LNCAP (cell line): Measurements from ENCODE around the gene KCNJ10.

Source experiments
- TF ChIP-seq, protein P1 (sequence below): fragments of 450-650 bp; IDR thresholded peaks from 2 replicates; pipeline ENCODE4 v1.5.1; 2017; ENCODE audit warnings: mild to moderate bottlenecking

KCNJ10 gene

DNA sequence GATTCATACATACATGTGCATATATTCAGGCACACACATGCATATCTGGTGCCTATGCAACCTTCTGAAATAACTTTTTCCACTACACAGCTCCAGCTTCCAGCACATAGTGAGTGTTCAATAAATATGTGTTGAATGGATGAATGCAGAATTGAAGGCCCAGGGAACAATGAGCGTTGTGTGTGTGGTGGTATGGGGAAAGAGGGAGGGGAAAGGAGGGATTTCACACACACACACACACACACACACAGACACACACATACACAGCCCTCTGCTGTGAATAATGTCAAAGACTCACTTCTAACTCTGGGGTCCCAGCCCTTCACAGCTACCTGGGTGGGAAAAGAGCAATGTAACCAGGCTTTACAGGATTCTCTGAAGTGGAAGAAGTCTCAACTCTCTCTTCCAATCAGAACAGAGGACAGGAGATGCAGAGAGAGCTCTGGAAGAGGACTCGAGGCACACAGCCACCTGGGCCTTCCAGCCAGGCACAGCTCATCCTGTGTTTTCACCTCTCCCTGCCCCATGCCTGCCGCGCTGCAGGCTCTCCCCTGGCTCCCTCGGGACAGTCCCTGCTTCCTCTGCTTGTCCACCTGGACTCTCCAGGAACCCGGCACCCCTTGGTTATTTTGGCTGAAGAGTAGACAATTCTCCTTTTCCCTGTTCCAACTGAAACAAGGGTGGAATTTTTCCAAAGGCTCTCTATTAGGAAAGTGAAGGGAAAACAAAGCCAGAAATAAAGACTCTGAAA is 33.9 kb upstream of the KCNJ10 start:
- TF ChIP-seq, protein P1, sequence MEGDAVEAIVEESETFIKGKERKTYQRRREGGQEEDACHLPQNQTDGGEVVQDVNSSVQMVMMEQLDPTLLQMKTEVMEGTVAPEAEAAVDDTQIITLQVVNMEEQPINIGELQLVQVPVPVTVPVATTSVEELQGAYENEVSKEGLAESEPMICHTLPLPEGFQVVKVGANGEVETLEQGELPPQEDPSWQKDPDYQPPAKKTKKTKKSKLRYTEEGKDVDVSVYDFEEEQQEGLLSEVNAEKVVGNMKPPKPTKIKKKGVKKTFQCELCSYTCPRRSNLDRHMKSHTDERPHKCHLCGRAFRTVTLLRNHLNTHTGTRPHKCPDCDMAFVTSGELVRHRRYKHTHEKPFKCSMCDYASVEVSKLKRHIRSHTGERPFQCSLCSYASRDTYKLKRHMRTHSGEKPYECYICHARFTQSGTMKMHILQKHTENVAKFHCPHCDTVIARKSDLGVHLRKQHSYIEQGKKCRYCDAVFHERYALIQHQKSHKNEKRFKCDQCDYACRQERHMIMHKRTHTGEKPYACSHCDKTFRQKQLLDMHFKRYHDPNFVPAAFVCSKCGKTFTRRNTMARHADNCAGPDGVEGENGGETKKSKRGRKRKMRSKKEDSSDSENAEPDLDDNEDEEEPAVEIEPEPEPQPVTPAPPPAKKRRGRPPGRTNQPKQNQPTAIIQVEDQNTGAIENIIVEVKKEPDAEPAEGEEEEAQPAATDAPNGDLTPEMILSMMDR, result no peak

DNA sequence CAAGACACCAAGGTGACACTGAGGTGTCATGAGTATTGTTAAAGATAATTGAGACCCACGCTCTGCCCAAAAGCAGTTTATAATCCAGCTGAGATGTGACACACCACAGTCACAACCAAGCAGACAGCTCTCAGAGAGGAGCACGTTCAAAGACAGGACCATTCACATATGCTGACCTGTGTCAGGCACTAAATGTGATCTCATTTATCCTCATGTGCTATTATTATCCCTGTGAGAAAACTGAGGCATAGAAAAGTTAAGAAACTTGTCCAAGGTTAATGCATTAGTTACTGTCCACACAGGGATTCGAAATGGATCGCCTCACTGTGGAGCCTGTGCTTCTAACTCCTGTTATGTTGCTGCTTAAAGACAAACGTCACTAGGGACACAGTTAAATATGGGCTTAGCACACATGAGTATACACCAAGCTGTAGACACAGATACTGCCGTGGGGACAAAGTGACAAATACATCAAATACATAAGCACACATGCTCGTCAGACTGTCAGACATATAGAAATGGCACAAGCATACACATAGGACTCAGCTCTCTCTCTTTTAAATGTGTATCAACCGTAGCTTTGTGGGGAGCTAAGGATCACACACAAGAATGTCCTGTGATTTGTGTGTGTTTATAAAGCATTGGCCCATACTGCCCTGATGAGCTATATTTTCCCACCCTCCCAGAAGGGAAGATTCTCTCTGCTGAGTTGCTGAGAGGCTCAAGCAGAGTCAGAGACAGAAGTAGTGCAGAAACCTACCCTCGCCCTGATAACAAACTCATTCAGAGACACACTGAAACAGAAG is 32.0 kb upstream of the KCNJ10 start:
- TF ChIP-seq, protein P1, result no peak

DNA sequence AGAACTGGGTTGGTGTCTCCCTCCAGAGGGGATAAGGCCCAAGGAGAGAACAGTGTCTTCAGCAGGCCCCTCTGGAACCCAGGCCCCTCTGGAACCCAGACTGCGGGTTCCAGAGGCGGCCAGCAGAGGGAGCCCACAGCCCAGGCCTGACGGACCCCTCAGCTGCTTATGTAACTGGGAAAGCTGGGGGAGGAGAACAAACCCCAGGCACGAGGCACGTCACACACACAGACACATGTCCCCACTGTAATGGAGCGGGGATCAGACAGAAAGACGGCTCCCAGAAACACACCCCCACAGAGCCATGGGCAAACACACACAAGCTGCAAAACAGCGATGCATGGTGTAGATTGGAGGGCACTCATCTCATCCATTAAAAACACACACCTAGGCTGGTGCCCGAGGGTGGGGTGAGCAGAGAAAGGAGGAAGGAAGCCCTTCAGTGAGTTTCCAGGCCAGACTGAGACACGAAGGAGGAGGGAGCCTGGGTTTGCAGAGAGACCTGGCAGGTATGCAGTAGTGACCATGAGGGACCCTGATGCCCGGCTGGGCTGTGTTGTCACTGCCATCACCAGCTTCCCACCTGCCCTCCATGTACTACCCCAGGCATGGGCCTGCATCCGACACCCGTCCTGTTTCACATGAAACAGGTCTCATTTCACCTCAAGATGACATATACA is 31.2 kb upstream of the KCNJ10 start:
- TF ChIP-seq, protein P1, result peak; percentile 100

DNA sequence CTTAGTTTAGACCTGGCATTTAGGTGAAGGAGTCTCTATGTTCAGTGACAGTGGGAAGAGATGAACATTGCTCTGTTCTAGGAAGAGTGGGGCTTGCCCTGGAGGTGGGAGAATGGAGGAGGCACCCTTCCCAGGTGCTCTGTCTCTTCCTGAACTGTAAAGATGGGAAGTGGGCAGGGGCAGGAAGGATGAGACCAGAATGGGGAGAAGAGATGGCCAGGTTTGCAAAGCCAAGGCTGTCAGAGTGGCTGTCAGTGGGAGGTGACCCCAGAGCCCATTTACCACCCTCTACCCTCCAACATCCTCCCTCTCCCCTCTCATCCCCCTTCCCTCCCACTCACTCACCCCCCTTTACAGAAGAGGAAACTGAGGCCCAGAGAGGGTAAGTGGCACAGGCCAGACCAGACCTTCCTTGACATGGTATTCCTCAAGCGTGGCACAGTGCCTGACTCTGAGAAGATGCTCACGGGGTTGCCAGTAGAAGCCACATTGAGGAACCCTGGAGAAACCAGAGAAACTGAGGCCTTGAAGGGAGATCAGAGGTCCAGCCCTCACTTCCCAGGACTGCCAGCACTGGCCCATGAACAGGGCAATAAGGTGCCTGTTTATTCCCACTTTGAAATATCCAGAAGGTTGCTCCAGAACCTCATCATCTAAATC is 29.9 kb upstream of the KCNJ10 start:
- TF ChIP-seq, protein P1, result no peak

DNA sequence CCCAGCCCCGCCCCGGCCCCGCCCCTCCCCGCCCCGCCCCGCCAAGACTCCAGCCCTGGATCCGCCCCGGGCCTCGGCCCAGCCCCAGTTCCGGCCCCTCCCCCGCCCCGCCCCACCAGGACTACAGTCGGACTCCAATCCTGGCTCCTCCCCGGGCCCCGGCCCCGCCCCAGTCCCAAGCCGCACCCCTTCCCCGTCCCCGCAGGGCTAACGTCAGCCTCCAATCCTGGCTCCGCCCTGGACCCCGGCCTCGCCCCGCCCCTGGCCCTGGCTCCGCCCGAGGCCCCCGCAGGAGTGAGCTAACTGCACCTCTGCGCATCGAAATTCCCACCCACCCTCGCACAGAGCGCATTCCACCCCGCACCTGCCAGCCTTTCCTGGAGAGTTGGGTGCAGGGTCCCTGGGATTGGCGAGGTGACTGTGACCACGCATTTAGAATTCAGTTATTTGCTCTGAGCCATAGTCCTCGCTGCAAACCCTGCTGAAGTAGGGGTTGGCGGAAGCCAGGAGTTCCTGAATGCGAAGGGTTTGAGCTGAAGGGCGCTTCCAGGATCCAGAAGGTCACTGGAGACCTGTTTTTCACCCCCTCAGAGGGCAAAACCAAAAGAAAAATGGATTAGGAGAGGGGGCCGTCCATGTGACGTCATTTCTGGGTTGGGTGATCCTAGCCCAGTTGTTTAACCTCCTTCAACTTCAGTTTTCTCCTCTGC is 29.0 kb upstream of the KCNJ10 start:
- TF ChIP-seq, protein P1, result no peak

DNA sequence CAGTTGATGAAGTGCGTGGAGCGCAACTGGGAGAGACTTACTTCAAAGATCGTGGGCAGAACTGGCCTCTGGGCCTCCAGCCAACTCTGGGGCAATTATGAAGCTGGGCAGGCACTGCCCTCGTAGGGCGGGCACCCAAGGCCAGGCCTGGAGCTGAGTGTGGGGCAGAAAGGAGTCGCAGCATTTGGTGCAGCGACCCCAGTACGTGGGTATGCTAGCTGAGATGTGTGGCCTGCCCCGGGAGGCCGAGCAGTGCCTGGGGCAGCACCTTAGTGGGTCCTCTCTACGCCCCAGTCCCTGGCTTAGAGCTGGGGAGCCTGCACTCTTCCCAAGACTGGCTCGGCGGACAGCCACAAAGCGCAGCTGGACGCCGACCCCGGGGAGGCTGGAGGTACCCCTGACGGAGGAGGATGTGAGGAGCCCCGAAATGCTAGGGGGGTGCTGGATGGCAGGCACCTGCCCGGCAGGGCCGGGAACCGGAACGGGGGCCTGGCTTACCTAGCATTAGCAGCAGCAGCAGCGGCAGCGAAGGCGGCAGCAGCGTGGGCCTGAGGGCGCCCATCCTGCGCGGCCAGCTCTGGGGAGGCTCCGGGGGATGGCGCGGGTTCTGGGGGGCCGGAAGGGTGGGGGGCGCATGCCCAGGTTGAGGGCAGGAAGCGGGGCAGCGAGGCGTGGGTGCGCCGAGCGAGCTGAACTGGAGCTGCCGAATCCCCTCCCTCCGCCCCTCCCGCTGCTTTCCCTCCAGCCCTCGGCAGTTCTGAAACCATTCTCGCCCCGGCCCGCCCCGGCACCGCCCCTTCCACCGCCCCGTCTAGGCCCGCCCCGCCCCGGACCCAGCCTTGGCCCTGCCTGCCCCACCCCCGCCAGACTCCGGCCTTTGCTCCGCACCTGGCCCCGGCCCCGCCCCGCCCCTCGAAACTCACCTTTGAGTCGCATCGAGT is 28.2 kb upstream of the KCNJ10 start, which contains the start of gene IGSF8:
IGSF8 (minus strand) TSS at position 709 of the 941 bp plus-strand sequence; CDS start at position 562, 147 bp downstream.
- TF ChIP-seq, protein P1, result no peak
